Measurements from ENCODE around the gene MLLT3.
A peak's percentile ranks its signal among the peaks of the same experiment; 100 is the strongest.

MLLT3 gene

DNA sequence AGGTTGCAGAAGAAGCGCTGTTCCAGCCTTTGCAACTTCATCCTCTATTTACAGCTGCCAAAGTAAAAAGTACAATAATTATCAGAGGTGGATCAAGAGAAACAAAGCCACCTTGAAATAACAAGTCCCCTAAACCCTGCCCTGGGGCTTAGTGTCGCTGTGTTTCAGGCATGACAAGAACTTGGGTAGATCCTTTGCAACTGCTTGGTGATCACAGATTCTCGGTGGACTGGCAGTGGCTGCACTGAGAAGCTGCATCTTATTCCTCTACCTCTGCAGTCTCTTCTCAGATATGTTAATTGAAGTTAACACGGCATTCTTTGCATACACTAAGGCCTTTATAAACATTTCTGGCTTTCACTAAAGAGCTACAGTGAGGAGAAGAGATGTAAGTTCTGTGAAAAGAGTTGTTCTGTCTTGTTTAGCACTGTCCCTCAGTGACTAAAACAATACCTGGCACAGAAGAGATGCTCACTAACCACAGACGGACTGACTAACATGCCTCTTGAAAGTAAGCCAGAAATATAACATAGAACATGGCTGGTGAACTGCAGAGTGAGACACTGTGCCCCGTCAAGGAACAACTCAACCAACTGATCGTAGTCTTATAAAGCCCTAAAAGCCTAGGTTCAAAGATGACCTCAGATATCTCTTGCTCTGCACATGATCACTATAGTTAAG lies 144.2 kb downstream of the MLLT3 start:
- DNase-seq (ENCODE audit: low spot score) = no peak

DNA sequence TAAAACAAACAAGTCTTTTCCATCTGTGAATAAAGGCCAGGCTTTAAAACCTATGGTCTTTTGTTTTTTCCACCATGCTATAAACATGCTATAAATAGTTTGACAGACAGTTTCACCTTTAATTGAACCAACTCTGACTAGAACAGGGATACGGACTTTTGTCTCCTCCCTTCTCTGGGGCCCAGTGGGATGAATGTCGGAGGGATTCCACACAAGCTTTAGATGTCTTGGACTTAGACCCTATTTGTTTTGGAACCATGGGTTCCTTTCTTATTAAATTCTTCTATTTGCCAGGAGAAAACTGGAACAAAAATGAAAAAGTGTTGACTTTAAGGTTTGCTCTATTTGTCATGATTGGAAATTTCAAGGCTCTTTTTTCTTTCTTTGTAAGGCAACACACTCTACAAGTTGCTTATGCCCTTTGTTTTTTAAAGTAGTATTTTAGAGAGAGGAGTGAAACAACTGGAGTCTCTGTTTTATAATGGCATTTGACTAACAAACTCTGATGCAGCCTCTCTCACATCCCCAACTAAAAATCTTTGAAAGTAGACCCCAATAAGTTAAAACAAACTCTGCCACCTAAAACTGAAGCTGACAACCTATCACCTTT lies 145.3 kb downstream of the MLLT3 start:
- DNase-seq (ENCODE audit: low spot score) = no peak

DNA sequence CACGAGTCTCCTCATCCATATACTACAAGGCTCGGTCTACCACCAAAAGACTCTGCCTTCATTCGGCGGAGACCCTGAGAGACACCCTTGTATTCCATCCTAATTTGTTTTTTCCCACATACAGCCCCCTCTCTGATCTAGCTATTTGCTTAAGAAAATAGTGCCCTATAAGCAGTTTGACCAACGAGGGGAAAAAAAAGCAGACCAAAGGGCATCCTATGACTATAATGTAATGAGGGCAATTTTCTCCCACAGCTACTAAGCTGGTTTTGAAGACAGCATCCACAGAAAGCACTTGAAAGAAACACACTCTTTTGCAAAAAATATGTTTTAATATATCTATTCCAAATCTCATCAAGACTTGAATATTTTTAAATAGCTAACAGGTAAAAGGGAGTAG lies 147.8 kb downstream of the MLLT3 start:
- DNase-seq (ENCODE audit: low spot score) = no peak

DNA sequence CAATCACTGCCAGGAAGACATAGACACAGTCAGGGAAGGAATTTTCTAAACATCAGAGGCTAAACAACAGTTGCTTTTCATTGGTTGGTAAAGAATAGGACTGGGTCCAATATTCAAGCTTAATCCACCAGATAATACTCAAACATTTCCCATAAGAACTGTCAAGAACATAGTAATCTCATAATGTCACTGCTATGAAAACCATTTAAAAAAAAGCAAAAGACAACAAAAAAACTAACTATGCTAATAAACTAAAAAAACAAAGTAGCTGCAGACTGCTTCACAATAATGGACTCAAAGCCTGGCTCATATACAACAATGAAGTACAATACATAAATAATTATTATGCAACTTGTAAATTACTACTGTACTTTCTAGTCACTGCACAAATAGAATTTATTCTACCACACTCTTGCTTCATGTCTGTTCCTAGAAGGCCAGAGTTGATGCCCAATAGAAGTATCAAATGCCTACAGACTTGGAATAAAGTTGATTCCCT lies 148.7 kb downstream of the MLLT3 start:
- DNase-seq (ENCODE audit: low spot score) = peak; percentile 16

DNA sequence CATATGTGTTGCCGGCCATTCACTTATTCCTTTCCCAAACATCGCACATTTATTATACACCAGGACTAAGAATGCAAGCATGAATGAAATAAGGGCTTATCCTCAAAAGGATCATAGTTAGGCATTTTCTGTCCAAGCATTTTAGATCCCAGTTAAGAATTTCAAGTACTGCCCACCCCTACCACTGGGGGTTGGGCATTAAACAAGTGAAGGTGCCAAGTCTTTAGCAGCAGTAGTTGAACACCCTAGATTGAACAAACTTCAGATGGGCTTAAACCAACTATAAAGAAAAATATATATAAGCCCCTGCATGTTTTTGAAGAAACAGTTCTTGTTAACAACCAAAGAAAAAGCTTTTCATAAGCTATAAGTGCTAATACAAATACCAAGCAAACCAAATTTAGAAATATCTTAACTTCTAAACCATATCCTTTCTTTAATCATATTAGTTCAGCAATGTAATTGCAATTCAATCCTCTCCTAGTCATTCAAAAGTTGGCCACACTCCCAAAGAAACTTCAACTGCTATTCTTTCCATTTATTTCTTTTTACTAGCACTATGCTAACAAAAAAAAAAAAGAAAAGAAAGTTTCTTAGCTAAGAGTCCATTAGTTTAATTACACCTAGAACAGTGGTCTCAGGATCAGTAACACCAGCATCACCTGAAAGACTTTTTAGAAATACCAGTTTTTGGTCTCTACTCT lies 149.8 kb downstream of the MLLT3 start:
- DNase-seq (ENCODE audit: low spot score) = no peak

DNA sequence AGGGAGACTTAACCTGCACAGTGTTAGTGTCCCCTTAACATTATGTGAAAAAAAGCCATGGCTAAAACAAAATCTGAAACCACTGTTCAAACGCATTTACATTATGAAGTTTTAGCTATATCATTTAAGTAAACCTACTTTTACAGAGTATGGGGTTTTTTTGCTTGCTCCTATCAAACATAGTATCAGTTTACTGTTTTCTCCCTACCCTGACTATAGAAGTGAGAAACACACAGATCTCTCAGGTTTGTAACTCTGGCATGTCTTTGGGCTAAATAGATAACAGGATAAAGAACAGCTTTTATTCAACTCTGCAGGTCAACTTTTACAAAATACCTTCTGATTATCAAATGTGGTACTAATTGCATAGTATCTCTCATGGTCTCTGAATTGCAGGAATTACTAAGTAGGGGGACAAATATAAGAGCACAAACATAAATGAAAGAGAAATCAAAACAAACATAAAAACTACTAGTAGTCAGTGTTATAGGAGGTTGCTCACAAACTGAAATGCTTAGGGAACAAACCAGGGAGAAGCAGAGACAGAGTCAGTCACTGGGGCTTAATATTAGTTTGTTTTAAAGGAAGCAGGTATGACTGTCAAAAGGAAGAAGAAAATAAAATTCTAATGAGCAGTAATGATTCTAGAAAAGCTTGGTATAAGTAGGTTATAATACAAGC lies 155.8 kb downstream of the MLLT3 start:
- DNase-seq (ENCODE audit: low spot score) = no peak

DNA sequence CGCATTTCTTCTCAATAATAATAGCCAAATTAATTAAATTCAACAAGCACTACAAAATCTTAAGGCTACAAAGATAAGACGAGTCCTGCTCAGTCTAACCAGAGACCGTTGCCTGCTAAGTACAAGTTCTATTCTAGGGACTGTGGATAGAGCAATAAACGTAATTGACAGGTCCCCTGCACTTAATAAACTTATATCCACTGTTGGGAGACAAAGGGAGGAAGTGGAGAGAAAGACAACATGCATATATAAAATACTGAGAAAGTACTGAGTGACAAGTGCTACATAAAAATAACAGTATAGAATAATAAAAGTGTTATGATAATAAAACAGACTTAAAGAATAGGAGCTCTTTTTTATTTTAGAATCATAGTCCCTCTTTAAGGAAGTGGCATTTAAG lies 158.1 kb downstream of the MLLT3 start:
- no peak for DNase-seq (ENCODE audit: low spot score)

DNA sequence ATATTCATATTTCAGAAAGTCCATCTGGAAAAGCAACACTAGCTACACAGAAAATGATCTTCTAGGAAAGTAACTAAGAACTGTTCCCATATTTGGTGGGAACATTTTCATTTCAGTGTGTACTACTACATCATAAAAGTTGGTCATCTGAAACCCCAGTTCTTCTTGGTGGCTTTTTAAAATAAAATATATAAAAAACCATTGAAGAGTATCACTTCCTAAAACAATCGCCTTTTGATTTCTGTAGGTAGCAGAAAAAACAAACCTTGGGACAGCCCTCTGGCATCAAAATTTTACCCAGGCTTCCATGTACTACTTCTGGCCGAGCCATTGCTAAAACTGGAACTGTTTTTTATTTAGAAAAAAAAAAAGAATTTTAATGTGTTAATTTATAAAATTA lies 158.5 kb downstream of the MLLT3 start:
- DNase-seq (ENCODE audit: low spot score) = no peak

DNA sequence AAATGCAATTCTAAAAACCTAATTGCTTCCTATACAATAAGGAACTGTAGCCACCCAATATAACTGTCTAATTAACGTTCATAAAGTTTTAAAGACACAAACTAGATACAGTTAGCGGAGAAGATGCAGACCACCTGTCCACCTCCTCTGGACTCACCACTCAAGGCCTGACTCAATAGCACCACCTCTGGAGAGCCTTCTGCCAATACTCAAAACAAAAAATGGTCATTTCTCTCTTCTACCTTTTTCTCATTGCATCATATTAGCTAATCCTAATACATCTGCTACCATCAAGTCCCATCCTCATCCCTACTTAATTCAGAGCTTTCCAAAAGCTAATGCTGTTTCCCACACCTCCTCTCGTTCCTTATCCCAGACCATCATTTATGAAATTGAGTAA lies 159.9 kb downstream of the MLLT3 start:
- DNase-seq (ENCODE audit: low spot score) = no peak

DNA sequence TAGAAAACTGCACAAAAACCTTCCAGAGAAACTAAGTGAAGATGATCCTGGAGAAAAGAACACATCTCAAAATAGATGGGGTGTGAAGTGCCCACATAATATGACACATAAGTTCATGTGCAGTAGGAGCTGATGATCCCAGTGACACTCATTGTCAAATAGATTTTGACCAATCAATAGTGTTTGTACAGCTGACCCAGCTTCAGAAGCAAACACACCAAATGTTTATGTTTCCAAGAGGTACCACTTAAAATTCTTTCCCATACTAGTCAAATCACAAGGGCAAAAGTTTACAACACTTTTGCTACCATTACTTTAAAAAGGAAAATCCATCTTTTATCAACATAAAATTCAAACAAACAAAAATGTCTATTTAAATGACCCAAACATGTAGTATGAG lies 175.0 kb downstream of the MLLT3 start:
- no peak for DNase-seq (ENCODE audit: low spot score)

DNA sequence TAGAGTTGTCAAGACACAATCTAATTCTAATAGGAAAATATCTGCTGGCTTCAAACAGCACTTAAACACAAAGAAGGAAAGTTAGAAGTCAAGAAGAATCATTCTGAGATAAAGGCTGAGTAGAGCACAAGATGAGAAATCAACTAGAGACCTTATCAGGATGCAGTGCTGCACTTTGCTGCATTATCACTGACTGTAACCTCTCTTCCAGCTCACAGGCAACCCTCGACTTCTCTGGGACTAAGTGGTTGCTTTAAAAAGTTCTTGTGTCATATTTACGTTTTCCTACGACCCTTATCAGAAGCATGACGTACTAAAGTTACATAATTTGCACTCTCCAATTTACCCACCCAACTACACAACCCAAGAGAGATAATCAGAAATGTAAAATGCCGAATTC lies 176.1 kb downstream of the MLLT3 start:
- no peak for DNase-seq (ENCODE audit: low spot score)

DNA sequence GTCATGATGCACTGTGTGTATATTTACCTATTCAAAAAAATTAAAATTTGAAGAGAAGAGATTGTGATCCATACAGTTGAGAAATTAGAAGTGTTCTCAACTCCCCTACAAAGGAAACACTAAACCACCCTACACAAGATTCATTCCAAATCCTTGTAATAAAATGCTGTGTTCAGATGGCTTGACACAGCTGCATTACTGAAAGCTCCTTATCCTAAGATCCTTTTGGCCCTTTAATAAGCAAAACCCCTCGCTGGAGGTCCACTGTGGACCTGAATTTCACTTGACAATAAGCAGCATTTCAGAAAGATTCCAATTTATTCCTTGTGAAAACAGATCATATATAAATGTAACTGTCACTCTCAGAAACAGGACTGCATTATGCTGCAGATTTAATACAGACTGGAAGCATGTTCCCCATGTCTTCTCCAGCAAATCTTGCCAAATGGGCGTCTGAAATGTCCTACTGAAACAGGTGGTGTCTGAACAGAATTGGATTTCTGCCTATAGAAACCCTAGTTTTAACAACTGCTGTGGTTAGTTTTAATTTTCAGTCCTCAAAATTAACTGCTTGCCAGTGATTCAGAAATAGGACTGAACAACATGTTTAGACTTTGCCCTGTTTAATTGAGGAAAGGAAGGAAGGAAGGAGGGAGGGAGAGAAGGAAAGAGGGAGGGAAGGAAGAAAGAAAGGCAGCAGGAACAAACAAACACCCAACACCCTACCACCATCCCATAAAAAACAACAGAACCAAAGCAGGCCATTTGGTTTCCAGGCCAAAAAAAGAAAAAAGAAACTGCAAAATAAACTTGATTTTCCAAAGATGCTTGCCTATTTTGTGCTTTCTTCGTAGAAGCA lies 179.6 kb downstream of the MLLT3 start:
- DNase-seq (ENCODE audit: low spot score) = no peak

DNA sequence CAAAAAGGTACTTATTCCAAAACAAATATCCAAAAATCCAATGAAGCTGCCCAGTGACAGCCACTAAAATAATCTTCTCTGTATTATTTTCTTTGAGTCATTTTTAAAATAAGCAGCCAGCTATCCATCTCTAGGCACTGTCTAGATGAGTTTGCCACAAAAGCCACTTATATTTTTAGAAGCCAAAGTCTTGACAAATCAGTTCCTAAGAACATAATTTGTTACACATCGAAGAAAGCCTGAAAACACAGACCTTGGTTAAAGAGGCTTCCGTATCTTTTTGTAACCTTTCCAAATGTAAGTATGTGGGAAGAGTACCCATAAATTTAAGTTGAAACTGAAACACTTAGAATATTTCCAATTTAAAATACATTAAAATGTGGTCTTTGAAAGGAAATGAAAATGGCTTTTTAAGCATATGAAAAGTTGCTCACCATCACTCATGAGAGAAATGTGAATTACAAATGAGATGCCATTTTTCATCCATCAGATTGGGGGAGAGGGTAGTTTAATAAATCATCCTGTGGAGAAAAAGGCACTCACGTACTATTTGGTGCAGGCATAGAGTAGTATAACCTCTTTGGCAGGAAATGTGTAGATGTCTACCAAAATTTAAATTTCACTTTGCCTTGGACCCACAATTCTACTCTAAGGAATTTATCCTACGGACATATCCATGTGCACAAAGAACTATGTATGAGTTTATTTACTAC lies 180.4 kb downstream of the MLLT3 start:
- DNase-seq (ENCODE audit: low spot score) = no peak

DNA sequence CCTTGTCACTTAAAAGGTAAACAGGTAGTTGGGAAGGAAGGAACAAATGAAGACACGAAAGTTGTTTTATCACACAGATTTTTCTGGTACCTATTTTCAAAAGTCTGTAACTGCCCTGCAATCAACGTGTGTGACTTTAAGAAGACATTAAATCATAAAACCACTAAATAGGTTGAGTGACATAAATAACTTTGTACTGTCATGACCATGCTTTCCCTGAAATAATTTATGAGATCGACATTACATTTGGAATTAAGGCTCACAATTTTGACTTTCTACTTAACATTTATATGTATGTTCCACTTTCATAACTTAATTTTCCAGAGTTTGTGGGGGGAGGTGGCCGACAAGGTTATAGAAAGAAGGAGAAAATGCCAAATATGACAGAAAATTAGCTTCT lies 181.1 kb downstream of the MLLT3 start:
- DNase-seq (ENCODE audit: low spot score) = no peak

DNA sequence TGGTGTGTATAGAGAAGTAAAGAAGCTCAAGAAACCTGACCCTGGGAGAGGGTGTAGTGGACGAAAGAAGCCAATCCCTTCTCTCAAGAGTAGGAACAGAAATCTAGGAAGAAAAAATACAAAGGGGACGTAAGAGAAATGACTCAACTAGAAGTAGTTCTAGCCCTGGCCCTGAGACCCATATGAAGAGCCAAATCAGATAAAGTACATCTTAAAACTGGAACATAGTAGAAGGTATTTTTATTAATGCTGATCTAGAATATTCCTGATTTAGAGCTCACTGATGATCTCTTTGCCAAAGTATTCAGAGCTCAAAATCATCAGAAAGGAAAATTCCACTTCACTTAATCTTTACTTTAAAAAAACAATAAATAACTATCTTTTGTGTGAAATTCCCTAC lies 184.8 kb downstream of the MLLT3 start:
- DNase-seq (ENCODE audit: low spot score) = peak; percentile 14

DNA sequence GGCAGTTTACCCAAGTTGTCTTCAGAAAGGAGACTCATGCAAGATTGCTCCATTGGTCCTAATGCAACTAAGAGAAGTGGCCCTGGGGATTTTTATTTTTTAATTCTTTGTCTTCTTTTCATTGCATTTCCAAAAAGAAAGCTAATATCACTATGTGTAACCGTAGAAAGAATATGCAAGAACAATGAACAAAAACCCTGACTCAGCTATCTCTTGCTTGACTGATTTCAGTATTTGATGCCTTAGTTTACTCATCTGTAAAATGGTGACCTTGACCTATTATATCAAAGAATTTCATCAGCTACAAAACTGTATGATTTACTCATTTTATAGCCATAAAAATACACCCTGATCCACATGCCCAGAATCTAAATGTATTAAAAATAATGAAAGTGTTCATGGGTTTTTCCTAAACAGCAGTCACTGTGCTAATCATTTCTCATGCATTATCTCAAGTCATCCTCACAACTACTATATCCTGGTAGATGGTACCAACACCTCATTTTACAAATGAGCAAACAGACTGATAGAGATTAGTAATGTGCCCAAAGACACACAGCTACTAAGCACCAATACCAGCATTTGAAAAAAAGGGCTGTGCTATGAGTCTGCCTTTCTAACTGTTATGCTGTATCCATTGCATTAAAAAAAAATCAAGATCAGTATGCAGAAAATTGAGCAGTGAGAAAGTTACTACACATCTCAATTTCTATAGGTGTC lies 185.7 kb downstream of the MLLT3 start:
- DNase-seq (ENCODE audit: low spot score) = no peak

DNA sequence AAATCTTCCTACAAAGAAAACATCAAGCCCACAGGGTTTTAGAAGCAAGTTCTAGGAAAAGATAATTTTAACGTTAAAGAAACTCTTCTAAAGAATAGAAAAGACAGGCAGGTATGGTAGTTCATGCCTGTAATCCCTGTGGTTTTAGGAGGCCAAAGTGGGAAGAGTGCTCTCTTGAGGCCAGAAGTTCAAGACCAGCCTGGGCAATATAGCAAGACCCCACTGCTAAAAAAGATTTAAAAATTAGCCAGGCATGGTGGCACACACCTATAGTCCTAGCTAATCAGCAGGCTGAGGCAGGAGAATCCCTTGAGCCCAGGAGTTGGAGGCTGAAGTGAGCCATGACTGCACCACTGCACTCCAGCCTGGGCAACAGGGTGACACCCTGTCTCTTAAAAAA lies 193.3 kb downstream of the MLLT3 start:
- DNase-seq (ENCODE audit: low spot score) = no peak

DNA sequence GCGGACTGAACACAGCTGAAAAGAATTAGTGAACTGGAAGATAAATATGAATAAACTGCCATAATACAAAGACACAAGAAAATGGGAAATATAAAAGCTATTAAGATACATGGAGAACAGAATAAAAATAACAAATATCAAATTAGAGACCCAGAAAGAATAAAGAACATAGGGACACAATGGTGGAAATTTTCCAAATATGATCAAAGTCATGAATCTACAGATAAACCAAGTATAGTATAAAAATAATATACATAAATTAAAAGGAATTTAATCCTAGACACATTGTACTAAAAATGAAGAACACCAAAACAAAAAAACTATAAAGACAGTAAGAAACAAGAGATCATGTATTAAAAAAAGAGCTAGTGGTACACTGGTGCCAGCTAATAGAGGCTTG lies 194.9 kb downstream of the MLLT3 start:
- no peak for DNase-seq (ENCODE audit: low spot score)

DNA sequence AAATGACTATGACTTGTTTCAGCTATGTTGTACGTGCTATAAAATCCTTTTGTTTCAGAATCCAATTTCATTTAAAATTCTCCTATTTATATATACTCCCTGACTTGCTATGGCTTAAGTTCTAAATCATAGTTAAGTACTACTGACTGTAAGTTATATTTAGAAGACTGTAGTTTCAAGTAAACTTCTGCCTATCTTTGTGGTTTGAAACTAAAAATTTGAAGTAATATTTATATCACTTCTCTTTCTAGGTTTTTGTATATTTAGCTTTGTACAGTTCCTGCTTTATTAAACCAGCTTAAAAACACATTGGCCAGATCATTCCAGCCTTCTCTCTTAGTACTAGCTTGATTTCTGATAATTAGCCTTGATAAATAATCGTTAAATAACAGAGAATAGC lies 196.3 kb downstream of the MLLT3 start:
- no peak for DNase-seq (ENCODE audit: low spot score)

DNA sequence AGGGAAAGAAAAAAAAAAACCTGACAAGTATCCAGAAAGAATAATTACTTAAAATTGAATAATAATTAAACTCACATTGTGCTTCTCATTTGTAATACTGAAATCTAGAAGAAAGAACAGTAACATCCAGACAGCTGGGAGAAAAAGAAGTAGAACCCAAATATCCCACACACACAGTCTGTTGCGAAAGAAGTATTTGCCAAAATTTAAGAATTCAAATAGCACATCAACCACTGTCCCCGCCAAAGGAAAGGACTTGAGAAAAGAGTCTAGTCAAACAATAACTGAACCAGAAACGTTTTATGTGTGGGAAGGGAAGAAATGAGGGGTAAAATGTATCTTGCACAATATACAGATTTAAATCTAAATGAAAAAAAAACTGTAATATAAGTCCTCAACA lies 202.8 kb downstream of the MLLT3 start:
- no peak for DNase-seq (ENCODE audit: low spot score)

DNA sequence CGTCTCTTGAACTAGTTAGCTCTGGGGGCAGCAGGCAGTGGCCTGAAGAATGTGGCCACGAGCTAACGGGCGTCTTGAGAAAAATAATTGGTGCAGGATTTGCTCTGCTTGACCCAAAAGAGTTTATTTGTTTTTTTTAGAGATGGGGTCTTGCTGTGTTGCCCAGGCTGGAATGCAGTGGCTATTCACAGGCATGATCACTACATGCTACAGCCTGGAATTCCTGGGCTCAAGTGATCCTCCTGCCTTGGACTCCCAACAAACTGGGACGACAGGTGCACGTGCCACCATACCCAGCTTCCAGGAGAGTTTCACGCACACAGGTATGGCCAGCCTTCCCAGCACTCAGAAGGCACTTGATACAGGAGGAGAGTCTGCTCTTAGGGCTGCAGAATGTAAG lies 203.8 kb downstream of the MLLT3 start:
- no peak for DNase-seq (ENCODE audit: low spot score)
